ENCODE results near the gene SLC2A13. TPM values are rescaled to one million over a fixed set of nuclear protein-coding genes. Genes with fewer than 3 reads are reported as not detected.
"Not testable (repeated sequence)": the region's sequence is repeated elsewhere in the genome, so short reads cannot be mapped to it uniquely, and the experiment has no call there.

Gene SLC2A13
- total RNA-seq, 1 donor from 2014 or later: 8.4 TPM

DNA sequence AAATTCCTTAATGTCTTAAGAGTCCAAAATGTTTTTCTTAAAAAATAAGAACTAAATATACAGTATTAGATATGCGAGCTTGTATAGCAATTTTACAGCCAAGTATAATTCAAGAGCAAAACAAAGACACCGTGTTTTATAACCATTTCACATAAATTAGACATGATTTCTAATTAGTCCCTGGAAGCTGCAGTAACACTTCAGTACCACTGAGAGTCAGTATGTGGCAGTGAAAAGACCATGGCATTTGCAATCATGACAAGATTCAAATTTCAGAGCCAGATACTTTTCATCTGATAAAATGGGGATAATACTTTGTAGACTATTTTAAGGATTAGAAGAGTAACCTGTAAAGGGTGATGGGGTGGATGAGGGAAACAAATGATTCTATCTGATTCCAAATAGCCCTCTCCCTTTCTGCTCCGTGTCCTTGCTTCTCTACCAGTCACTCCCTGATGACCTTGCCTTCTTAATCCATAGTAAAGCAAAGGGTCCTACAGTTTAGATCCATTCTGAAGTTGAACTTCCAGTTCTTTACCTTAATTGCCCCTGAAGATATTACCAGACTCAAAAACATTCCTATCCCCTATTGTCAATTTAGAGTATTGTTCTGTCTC is 340.8 kb downstream of the SLC2A13 start:
- Histone ChIP-seq H3K9ac (ENCODE audit: low read depth in 1 of 3, low read length in 3 of 3) (no peak overlapping the region), H3K27me3 (ENCODE audit: control insufficient read depth in 3 of 3, insufficient read depth in 3 of 3, low read length in 3 of 3) (no peaks in the 10 kb centered on the region), H3K36me3 (ENCODE audit: control insufficient read depth in 3 of 3, insufficient read depth in 3 of 3, low read length in 3 of 3) (no peaks in the 10 kb centered on the region), H3K27ac (ENCODE audit: low read depth, low read length) (no peak overlapping the region), H3K9me3 (ENCODE audit: control insufficient read depth in 3 of 3, low read length in 3 of 3) (no peaks in the 10 kb centered on the region), H3K4me3 (ENCODE audit: low read length in 3 of 3) (no peak overlapping the region), H3K4me1 (ENCODE audit: control insufficient read depth in 3 of 3, insufficient read depth in 3 of 3, low read length in 3 of 3) (no peaks in the 10 kb centered on the region)

GRCh38 chr12:39763890-39764169 is 342.1 kb downstream of the SLC2A13 start:
- H3K4me1 ChIP-seq (ENCODE audit: control insufficient read depth in 3 of 3, insufficient read depth in 3 of 3, low read length in 3 of 3): no peaks in the 10 kb centered on the region
- H3K27me3 ChIP-seq (ENCODE audit: control insufficient read depth in 3 of 3, insufficient read depth in 3 of 3, low read length in 3 of 3): no peaks in the 10 kb centered on the region
- no peak overlapping the region for H3K27ac ChIP-seq (ENCODE audit: low read depth, low read length)
- no peaks in the 10 kb centered on the region for H3K36me3 ChIP-seq (ENCODE audit: control insufficient read depth in 3 of 3, insufficient read depth in 3 of 3, low read length in 3 of 3)
- no peak overlapping the region for H3K9ac ChIP-seq (ENCODE audit: low read depth in 1 of 3, low read length in 3 of 3)
- no peaks in the 10 kb centered on the region for H3K9me3 ChIP-seq (ENCODE audit: control insufficient read depth in 3 of 3, low read length in 3 of 3)
- no peak overlapping the region for H3K4me3 ChIP-seq (ENCODE audit: low read length in 3 of 3)

DNA sequence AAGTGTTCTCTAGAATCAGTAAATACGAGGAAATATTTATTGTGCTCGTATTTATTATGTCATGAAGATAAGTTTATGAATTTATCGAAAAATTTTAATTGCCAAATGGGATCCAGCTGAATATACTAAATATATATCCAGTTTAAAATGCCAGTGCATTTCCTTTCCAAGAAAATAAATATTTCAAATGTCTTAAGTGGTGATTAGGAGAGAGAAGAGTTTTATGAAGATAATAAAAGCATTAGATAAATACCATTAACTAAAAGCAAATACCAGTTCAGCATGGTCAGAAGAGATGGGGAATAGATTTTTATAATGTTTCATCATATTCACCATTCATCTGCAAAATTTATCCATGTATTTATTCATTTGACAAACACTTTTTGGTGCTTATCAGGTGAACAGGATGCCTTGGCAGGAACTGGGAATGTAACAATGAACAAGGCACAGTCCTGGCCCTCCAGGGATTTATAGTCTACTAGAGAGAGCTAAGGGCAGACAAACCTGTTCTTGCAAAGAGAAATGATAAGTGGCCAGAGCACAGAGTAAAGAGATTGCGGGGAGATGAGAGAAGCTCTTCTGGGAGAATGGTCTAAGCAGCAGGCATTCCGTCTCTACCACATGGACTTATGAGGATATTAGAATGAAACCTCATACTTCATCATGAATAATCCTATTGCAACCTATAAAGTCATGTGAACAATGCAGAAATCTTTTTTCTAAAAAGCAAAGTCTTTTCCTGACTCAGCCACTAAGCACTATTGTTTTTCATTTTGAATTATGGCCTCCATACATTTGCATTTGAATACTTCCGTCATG is 342.6 kb downstream of the SLC2A13 start:
- H3K4me3 ChIP-seq (ENCODE audit: low read length in 3 of 3): no peak overlapping the region
- H3K27me3 ChIP-seq (ENCODE audit: control insufficient read depth in 3 of 3, insufficient read depth in 3 of 3, low read length in 3 of 3): no peaks in the 10 kb centered on the region
- no peaks in the 10 kb centered on the region for H3K4me1 ChIP-seq (ENCODE audit: control insufficient read depth in 3 of 3, insufficient read depth in 3 of 3, low read length in 3 of 3)
- H3K9ac ChIP-seq (ENCODE audit: low read depth in 1 of 3, low read length in 3 of 3): no peak overlapping the region
- no peaks in the 10 kb centered on the region for H3K9me3 ChIP-seq (ENCODE audit: control insufficient read depth in 3 of 3, low read length in 3 of 3)
- H3K27ac ChIP-seq (ENCODE audit: low read depth, low read length): no peak overlapping the region
- H3K36me3 ChIP-seq (ENCODE audit: control insufficient read depth in 3 of 3, insufficient read depth in 3 of 3, low read length in 3 of 3): no peaks in the 10 kb centered on the region

- Histone ChIP-seq H3K9ac (ENCODE audit: low read depth in 1 of 3, low read length in 3 of 3) (no peak overlapping the region), H3K27ac (ENCODE audit: low read depth, low read length) (no peak overlapping the region), H3K36me3 (ENCODE audit: control insufficient read depth in 3 of 3, insufficient read depth in 3 of 3, low read length in 3 of 3) (no peaks in the 10 kb centered on the region), H3K4me1 (ENCODE audit: control insufficient read depth in 3 of 3, insufficient read depth in 3 of 3, low read length in 3 of 3) (no peaks in the 10 kb centered on the region), H3K9me3 (ENCODE audit: control insufficient read depth in 3 of 3, low read length in 3 of 3) (no peaks in the 10 kb centered on the region), H3K27me3 (ENCODE audit: control insufficient read depth in 3 of 3, insufficient read depth in 3 of 3, low read length in 3 of 3) (no peaks in the 10 kb centered on the region), H3K4me3 (ENCODE audit: low read length in 3 of 3) (no peak overlapping the region)
Observed at GRCh38 chr12:39755478-39755877, 350.4 kb downstream of the SLC2A13 start.

- H3K9me3 ChIP-seq (ENCODE audit: control insufficient read depth in 3 of 3, low read length in 3 of 3): no peaks in the 10 kb centered on the region
- no peak overlapping the region for H3K4me3 ChIP-seq (ENCODE audit: low read length in 3 of 3)
- H3K27ac ChIP-seq (ENCODE audit: low read depth, low read length): no peak overlapping the region
- no peaks in the 10 kb centered on the region for H3K27me3 ChIP-seq (ENCODE audit: control insufficient read depth in 3 of 3, insufficient read depth in 3 of 3, low read length in 3 of 3)
- no peaks in the 10 kb centered on the region for H3K4me1 ChIP-seq (ENCODE audit: control insufficient read depth in 3 of 3, insufficient read depth in 3 of 3, low read length in 3 of 3)
- H3K9ac ChIP-seq (ENCODE audit: low read depth in 1 of 3, low read length in 3 of 3): no peak overlapping the region
- H3K36me3 ChIP-seq (ENCODE audit: control insufficient read depth in 3 of 3, insufficient read depth in 3 of 3, low read length in 3 of 3): no peaks in the 10 kb centered on the region
Observed at GRCh38 chr12:39752482-39753137, 353.3 kb downstream of the SLC2A13 start.

- H3K27ac ChIP-seq (ENCODE audit: low read depth, low read length); H3K9ac ChIP-seq (ENCODE audit: low read depth in 1 of 3, low read length in 3 of 3); H3K9me3 ChIP-seq (ENCODE audit: control insufficient read depth in 3 of 3, low read length in 3 of 3); H3K4me3 ChIP-seq (ENCODE audit: low read length in 3 of 3); H3K27me3 ChIP-seq (ENCODE audit: control insufficient read depth in 3 of 3, insufficient read depth in 3 of 3, low read length in 3 of 3); H3K36me3 ChIP-seq (ENCODE audit: control insufficient read depth in 3 of 3, insufficient read depth in 3 of 3, low read length in 3 of 3); H3K4me1 ChIP-seq (ENCODE audit: control insufficient read depth in 3 of 3, insufficient read depth in 3 of 3, low read length in 3 of 3): not testable (repeated sequence)
Observed at GRCh38 chr12:39746151-39746550, 359.7 kb downstream of the SLC2A13 start.

- Histone ChIP-seq H3K36me3 (ENCODE audit: control insufficient read depth in 3 of 3, insufficient read depth in 3 of 3, low read length in 3 of 3) (no peaks in the 10 kb centered on the region), H3K9ac (ENCODE audit: low read depth in 1 of 3, low read length in 3 of 3) (no peak overlapping the region), H3K4me3 (ENCODE audit: low read length in 3 of 3) (no peak overlapping the region), H3K27ac (ENCODE audit: low read depth, low read length) (no peak overlapping the region), H3K4me1 (ENCODE audit: control insufficient read depth in 3 of 3, insufficient read depth in 3 of 3, low read length in 3 of 3) (no peaks in the 10 kb centered on the region), H3K27me3 (ENCODE audit: control insufficient read depth in 3 of 3, insufficient read depth in 3 of 3, low read length in 3 of 3) (no peaks in the 10 kb centered on the region), H3K9me3 (ENCODE audit: control insufficient read depth in 3 of 3, low read length in 3 of 3) (peaks cover 0 to 2% (median 0%) of the 10 kb centered on the region in 3 donors)
Observed at GRCh38 chr12:39743655-39744054, 362.2 kb downstream of the SLC2A13 start.

DNA sequence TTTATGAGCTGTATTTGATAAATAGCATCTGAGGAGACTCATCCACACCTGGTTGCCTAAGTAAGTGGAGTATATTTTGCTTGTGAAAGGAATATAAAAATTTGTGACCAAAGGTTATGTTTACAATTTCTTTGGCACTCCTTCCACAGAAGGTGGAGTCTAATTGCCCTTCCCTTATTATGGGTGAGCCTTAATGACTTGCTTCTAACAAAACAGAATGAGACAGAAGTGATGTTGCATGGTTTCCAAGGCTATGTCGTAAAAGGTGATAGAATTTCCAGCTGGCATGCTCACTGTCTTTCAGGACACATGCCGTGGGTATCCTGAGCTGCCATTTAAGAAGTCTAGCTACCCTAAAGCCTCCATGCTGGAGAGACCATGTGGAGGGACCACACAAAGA is 369.5 kb downstream of the SLC2A13 start:
- H3K27ac ChIP-seq (ENCODE audit: low read depth, low read length): no peak overlapping the region
- H3K27me3 ChIP-seq (ENCODE audit: control insufficient read depth in 3 of 3, insufficient read depth in 3 of 3, low read length in 3 of 3): no peaks in the 10 kb centered on the region
- no peaks in the 10 kb centered on the region for H3K36me3 ChIP-seq (ENCODE audit: control insufficient read depth in 3 of 3, insufficient read depth in 3 of 3, low read length in 3 of 3)
- H3K4me1 ChIP-seq (ENCODE audit: control insufficient read depth in 3 of 3, insufficient read depth in 3 of 3, low read length in 3 of 3): no peaks in the 10 kb centered on the region
- H3K9me3 ChIP-seq (ENCODE audit: control insufficient read depth in 3 of 3, low read length in 3 of 3): peaks cover 4 to 15% (median 11%) of the 10 kb centered on the region in 3 donors
- H3K9ac ChIP-seq (ENCODE audit: low read depth in 1 of 3, low read length in 3 of 3): no peak overlapping the region
- H3K4me3 ChIP-seq (ENCODE audit: low read length in 3 of 3): no peak overlapping the region

DNA sequence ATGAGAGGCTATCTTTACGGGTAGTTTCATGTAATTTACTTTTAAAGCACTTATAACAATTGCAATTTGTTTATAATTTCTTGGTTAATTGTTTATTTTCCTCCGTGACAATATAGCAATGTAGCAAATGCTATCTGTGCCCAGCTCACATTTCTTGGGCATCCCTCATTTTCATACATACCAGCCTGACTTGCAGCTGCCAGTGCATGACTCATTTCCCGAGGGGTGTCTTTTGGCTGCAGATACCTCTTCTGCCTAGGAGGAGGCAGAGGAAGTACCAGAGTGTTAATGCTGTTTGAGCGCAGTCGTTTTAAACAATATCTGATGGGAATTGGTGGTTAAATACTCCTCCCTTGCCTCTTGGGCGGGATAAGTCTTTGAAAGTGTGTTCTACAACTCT is 382.1 kb downstream of the SLC2A13 start:
- Histone ChIP-seq H3K9ac (ENCODE audit: low read depth in 1 of 3, low read length in 3 of 3) (no peak overlapping the region), H3K36me3 (ENCODE audit: control insufficient read depth in 3 of 3, insufficient read depth in 3 of 3, low read length in 3 of 3) (no peaks in the 10 kb centered on the region), H3K4me1 (ENCODE audit: control insufficient read depth in 3 of 3, insufficient read depth in 3 of 3, low read length in 3 of 3) (no peaks in the 10 kb centered on the region), H3K4me3 (ENCODE audit: low read length in 3 of 3) (no peak overlapping the region), H3K27me3 (ENCODE audit: control insufficient read depth in 3 of 3, insufficient read depth in 3 of 3, low read length in 3 of 3) (no peaks in the 10 kb centered on the region), H3K9me3 (ENCODE audit: control insufficient read depth in 3 of 3, low read length in 3 of 3) (no peaks in the 10 kb centered on the region), H3K27ac (ENCODE audit: low read depth, low read length) (no peak overlapping the region)

DNA sequence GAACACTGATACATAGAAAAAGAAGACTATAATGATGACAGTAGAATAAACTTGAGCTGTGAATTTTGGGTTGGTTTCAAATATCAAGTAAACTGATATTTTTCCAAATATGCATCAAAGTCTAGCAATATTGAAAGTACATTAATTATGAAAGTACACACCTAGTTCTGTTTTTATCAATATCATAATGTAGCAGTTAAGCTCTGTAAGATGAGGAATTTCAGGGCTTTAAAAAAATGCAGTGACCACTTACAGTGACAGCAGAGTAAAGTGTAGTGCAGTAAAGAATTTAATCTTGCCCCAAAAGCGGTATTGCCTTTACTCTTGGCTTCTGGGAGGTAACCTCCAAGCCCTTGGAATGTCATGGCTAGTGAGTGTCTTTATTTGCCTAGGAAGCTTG is 383.4 kb downstream of the SLC2A13 start:
- Histone ChIP-seq H3K36me3 (ENCODE audit: control insufficient read depth in 3 of 3, insufficient read depth in 3 of 3, low read length in 3 of 3) (no peaks in the 10 kb centered on the region), H3K9ac (ENCODE audit: low read depth in 1 of 3, low read length in 3 of 3) (no peak overlapping the region), H3K4me3 (ENCODE audit: low read length in 3 of 3) (no peak overlapping the region), H3K27ac (ENCODE audit: low read depth, low read length) (no peak overlapping the region), H3K9me3 (ENCODE audit: control insufficient read depth in 3 of 3, low read length in 3 of 3) (no peaks in the 10 kb centered on the region), H3K4me1 (ENCODE audit: control insufficient read depth in 3 of 3, insufficient read depth in 3 of 3, low read length in 3 of 3) (no peaks in the 10 kb centered on the region), H3K27me3 (ENCODE audit: control insufficient read depth in 3 of 3, insufficient read depth in 3 of 3, low read length in 3 of 3) (no peaks in the 10 kb centered on the region)
